ENCODE data around the gene CREBZF.
A peak's percentile ranks its signal among the peaks of the same experiment; 100 is the strongest.

CREBZF gene

GRCh38 chr11:85695546-85695945 lies 30.6 kb upstream of the CREBZF start:
- H3K9me3 ChIP-seq (ENCODE audit: severe bottlenecking) = no peaks in the 10 kb centered on the region
- H3K36me3 ChIP-seq (ENCODE audit: low read depth) = no peaks in the 10 kb centered on the region
- DNase-seq (ENCODE audit: low spot score) (no peak), ATAC-seq (ENCODE audit: low read depth) (no peak)
- no peaks in the 10 kb centered on the region for H3K27me3 ChIP-seq (ENCODE audit: insufficient read depth, poor library complexity, severe bottlenecking)
- H3K4me3 ChIP-seq (ENCODE audit: severe bottlenecking) = no peak overlapping the region
- no peak overlapping the region for H3K27ac ChIP-seq (ENCODE audit: poor library complexity, severe bottlenecking)
- TF ChIP-seq CTCF (IDR thresholded peaks at IDR 0.05; ENCODE audit: poor library complexity, severe bottlenecking) = no peak
- H3K4me1 ChIP-seq (ENCODE audit: insufficient read depth, poor library complexity, severe bottlenecking) = no peaks in the 10 kb centered on the region

GRCh38 chr11:85694385-85694980 lies 29.6 kb upstream of the CREBZF start:
- peak; percentile 50; the same call in 1 of the 3 replicates for ATAC-seq (ENCODE audit: low read depth)
- Histone ChIP-seq H3K4me1 (ENCODE audit: insufficient read depth, poor library complexity, severe bottlenecking) (no peaks in the 10 kb centered on the region), H3K36me3 (ENCODE audit: low read depth) (no peaks in the 10 kb centered on the region), H3K9me3 (ENCODE audit: severe bottlenecking) (no peaks in the 10 kb centered on the region), H3K27me3 (ENCODE audit: insufficient read depth, poor library complexity, severe bottlenecking) (no peaks in the 10 kb centered on the region), H3K4me3 (ENCODE audit: severe bottlenecking) (no peak overlapping the region), H3K27ac (ENCODE audit: poor library complexity, severe bottlenecking) (no peak overlapping the region)
- peak; percentile 76 for TF ChIP-seq CTCF (IDR thresholded peaks at IDR 0.05; ENCODE audit: poor library complexity, severe bottlenecking)
- no peak for DNase-seq (ENCODE audit: low spot score)

- DNase-seq (ENCODE audit: low spot score) = no peak
- H3K27ac ChIP-seq (ENCODE audit: poor library complexity, severe bottlenecking) = no peak within 1 kb of the TSS
Observed at GRCh38 chr11:85685820-85686459, 21.0 kb upstream of the CREBZF start, which contains the start of gene CCDC89. TSS of gene CCDC89 (minus strand) at chr11:85686195. CDS start at chr11:85686130, 65 bp downstream.

GRCh38 chr11:85685125-85685819 lies 20.3 kb upstream of the CREBZF start:
- no peak overlapping the region for H3K27ac ChIP-seq (ENCODE audit: poor library complexity, severe bottlenecking)
- ATAC-seq (ENCODE audit: low read depth) = no peak
- no peak for DNase-seq (ENCODE audit: low spot score)

More at GRCh38 chr11:85685820-85686459, 21.0 kb upstream of the CREBZF start, which contains the start of gene CCDC89:
- ATAC-seq (ENCODE audit: low read depth) = peak; percentile 36; the same call in 2 of the 3 replicates
- H3K4me3 ChIP-seq (ENCODE audit: severe bottlenecking) = no peak within 1 kb of the TSS
- no peaks in the 10 kb centered on the region for H3K4me1 ChIP-seq (ENCODE audit: insufficient read depth, poor library complexity, severe bottlenecking)
- no peaks in the 10 kb centered on the region for H3K9me3 ChIP-seq (ENCODE audit: severe bottlenecking)
- no peaks in the 10 kb centered on the region for H3K27me3 ChIP-seq (ENCODE audit: insufficient read depth, poor library complexity, severe bottlenecking)
- H3K36me3 ChIP-seq (ENCODE audit: low read depth) = no peaks in the 10 kb centered on the region
- no peak for TF ChIP-seq CTCF (IDR thresholded peaks at IDR 0.05; ENCODE audit: poor library complexity, severe bottlenecking)

More at GRCh38 chr11:85685125-85685819, 20.3 kb upstream of the CREBZF start:
- Histone ChIP-seq H3K36me3 (ENCODE audit: low read depth) (no peaks in the 10 kb centered on the region), H3K4me3 (ENCODE audit: severe bottlenecking) (no peak overlapping the region), H3K27me3 (ENCODE audit: insufficient read depth, poor library complexity, severe bottlenecking) (no peaks in the 10 kb centered on the region), H3K9me3 (ENCODE audit: severe bottlenecking) (no peaks in the 10 kb centered on the region), H3K4me1 (ENCODE audit: insufficient read depth, poor library complexity, severe bottlenecking) (no peaks in the 10 kb centered on the region)
- TF ChIP-seq CTCF (IDR thresholded peaks at IDR 0.05; ENCODE audit: poor library complexity, severe bottlenecking) = no peak
